SK-N-SH (cell line): ENCODE data around the gene NDRG2. TPM values are rescaled to one million over a fixed set of nuclear protein-coding genes. Genes with fewer than 3 reads are reported as not detected.

Source experiments
- CTCF ChIA-PET: fragments of 300-600, 350-600 bp; formaldehyde crosslinking; extraction: SDS; loops from one replicate; lab custom pipeline; 2021; lab: Yijun Ruan, JAX
- POLR2A ChIA-PET: fragments of 350-600 bp; sonication (Branson Sonifier 250); formaldehyde crosslinking; extraction: SDS; loops from one replicate; lab custom pipeline; 2020; ENCODE audit warnings: antibody characterized with exemption, inconsistent platforms; lab: Yijun Ruan, JAX
- DNase-seq: peaks from one replicate; pipeline ENCODE4 v3.0.0; 2012
- H2AFZ ChIP-seq: fragments of 200-600 bp; sonication (generic); 2 replicates; pipeline ENCODE4 v1.8.1; 2016; ENCODE audit warnings: antibody characterized with exemption, mild to moderate bottlenecking, low read depth
- H3F3A ChIP-seq: fragments of 200-600 bp; sonication (generic); replicated peaks from 2 replicates; pipeline ENCODE3; 2016; ENCODE audit warnings: antibody characterized with exemption, mild to moderate bottlenecking; ENCODE audit not compliant: insufficient read depth
- H3K27ac ChIP-seq, 2 experiments: fragments of 200-500 bp in 1 of 2; fragments of 200-600 bp in 1 of 2; sonication (Bioruptor generic) in 1 of 2; sonication (generic), shearing (Covaris generic) in 1 of 2; 2 replicates each; pipeline versions ENCODE4 v1.5.1 to v1.6.1; 2014 to 2016; ENCODE audit warnings: low read depth in 2 of 2, inconsistent platforms in 1 of 2, low read length in 1 of 2, mild to moderate bottlenecking in 1 of 2, mixed read lengths in 1 of 2
- H3K27me3 ChIP-seq: fragments of 200-600 bp; sonication (generic), shearing (Covaris generic); 2 replicates; pipeline ENCODE4 v1.6.1; 2016; ENCODE audit warnings: mixed run types; ENCODE audit not compliant: insufficient read depth
- H3K36me3 ChIP-seq, 2 experiments: fragments of 200-500 bp in 1 of 2; fragments of 200-600 bp in 1 of 2; sonication (Bioruptor generic) in 1 of 2; sonication (generic) in 1 of 2; replicated peaks in 1 of 2; 2 replicates each; pipeline versions ENCODE3 to v1.5.1; 2014 to 2016; ENCODE audit warnings: low read length in 1 of 2, mild to moderate bottlenecking in 1 of 2; ENCODE audit not compliant: insufficient read depth in 2 of 2, control insufficient read depth in 1 of 2
- H3K4me1 ChIP-seq, 2 experiments: fragments of 200-500 bp in 1 of 2; fragments of 200-600 bp in 1 of 2; sonication (Bioruptor generic) in 1 of 2; sonication (generic), shearing (Covaris generic) in 1 of 2; 2 replicates each; pipeline versions ENCODE4 v1.5.1 to v1.6.1; 2014 to 2016; ENCODE audit warnings: low read depth in 1 of 2, low read length in 1 of 2, mixed run types in 1 of 2; ENCODE audit not compliant: insufficient read depth in 2 of 2, control insufficient read depth in 1 of 2
- H3K4me2 ChIP-seq: fragments of 200-600 bp; sonication (generic), shearing (Covaris generic); 2 replicates; pipeline ENCODE4 v1.6.1; 2017; ENCODE audit warnings: mixed run types
- H3K4me3 ChIP-seq, 2 experiments: fragments of 200-500 bp in 1 of 2; fragments of 200-600 bp in 1 of 2; sonication (Bioruptor generic) in 1 of 2; sonication (generic), shearing (Covaris generic) in 1 of 2; 2 replicates each; pipeline versions ENCODE4 v1.5.1 to v1.8.1; 2014 to 2016; ENCODE audit warnings: low read depth in 2 of 2, inconsistent platforms in 1 of 2, low read length in 1 of 2, mild to moderate bottlenecking in 1 of 2, mixed read lengths in 1 of 2, moderate library complexity in 1 of 2
- H3K79me2 ChIP-seq: fragments of 200-600 bp; sonication (generic); 2 replicates; pipeline ENCODE4 v1.8.1; 2017; ENCODE audit warnings: mild to moderate bottlenecking; ENCODE audit not compliant: insufficient read depth
- H3K9ac ChIP-seq: fragments of 200-600 bp; sonication (generic); 2 replicates; pipeline ENCODE4 v1.6.1; 2017; ENCODE audit warnings: mixed run types
- H3K9me2 ChIP-seq: fragments of 200-600 bp; sonication (generic); 2 replicates; pipeline ENCODE4 v1.6.1; 2017; ENCODE audit warnings: mixed run types
- H3K9me3 ChIP-seq: fragments of 200-600 bp; sonication (generic); 2 replicates; pipeline ENCODE4 v1.6.1; 2017; ENCODE audit warnings: mixed run types, mild to moderate bottlenecking, moderate library complexity
- H4K20me1 ChIP-seq: fragments of 200-600 bp; sonication (generic); 2 replicates; pipeline ENCODE4 v1.6.1; 2017; ENCODE audit warnings: mild to moderate bottlenecking, mixed run types; ENCODE audit not compliant: insufficient read depth
- ELF1 ChIP-seq: IDR thresholded peaks from 2 replicates; pipeline ENCODE4 v1.4.0; 2012
- EP300 ChIP-seq, 2 experiments: IDR thresholded peaks; 2 replicates each; pipeline versions ENCODE4 v1.4.0 to v1.6.1; 2012; ENCODE audit warnings: borderline replicate concordance in 1 of 2, low read depth in 1 of 2, low read length in 1 of 2
- FOSL2 ChIP-seq: IDR thresholded peaks from 2 replicates; pipeline ENCODE4 v1.4.0; 2012; ENCODE audit warnings: low read depth, mild to moderate bottlenecking, moderate library complexity, borderline replicate concordance
- FOXJ3 ChIP-seq: sonication (generic); formaldehyde crosslinking; IDR thresholded peaks from 2 replicates; pipeline ENCODE4 v1.5.1; 2020; ENCODE audit warnings: mild to moderate bottlenecking, missing genetic modification reagents
- FOXM1 ChIP-seq: IDR thresholded peaks from 2 replicates; pipeline ENCODE4 v1.4.0; 2012; ENCODE audit warnings: low read depth, mild to moderate bottlenecking
- GABPA ChIP-seq: IDR thresholded peaks from 2 replicates; pipeline ENCODE4 v1.4.0; 2012; ENCODE audit warnings: low read depth, mild to moderate bottlenecking
- GATA2 ChIP-seq: sonication (generic); formaldehyde crosslinking; IDR thresholded peaks from 2 replicates; pipeline ENCODE4 v1.5.0; 2020; ENCODE audit warnings: mild to moderate bottlenecking, missing genetic modification reagents
- JUND ChIP-seq: IDR thresholded peaks from 2 replicates; pipeline ENCODE4 v1.4.0; 2012
- MEF2A ChIP-seq: IDR thresholded peaks from 2 replicates; pipeline ENCODE4 v1.4.0; 2012; ENCODE audit warnings: low read depth, borderline replicate concordance
- MXI1 ChIP-seq: IDR thresholded peaks from 2 replicates; pipeline ENCODE4 v1.6.1; 2012; ENCODE audit warnings: mild to moderate bottlenecking, low read depth, low read length, improper control_type of control experiment
- NFIC ChIP-seq: IDR thresholded peaks from 2 replicates; pipeline ENCODE4 v1.4.0; 2012; ENCODE audit warnings: borderline replicate concordance
- POLR2AphosphoS5 ChIP-seq: IDR thresholded peaks from 2 replicates; pipeline ENCODE4 v1.6.1; 2012; ENCODE audit warnings: low read depth, low read length
- RAD21 ChIP-seq: IDR thresholded peaks from 2 replicates; pipeline ENCODE4 v1.6.1; 2012; ENCODE audit warnings: mild to moderate bottlenecking, low read length
- RFX5 ChIP-seq: IDR thresholded peaks from 2 replicates; pipeline ENCODE4 v1.6.1; 2012; ENCODE audit warnings: mild to moderate bottlenecking, improper control_type of control experiment, low read length
- SIN3A ChIP-seq: IDR thresholded peaks from 2 replicates; pipeline ENCODE4 v1.6.1; 2012; ENCODE audit warnings: low read depth, mild to moderate bottlenecking, low read length, moderate library complexity, borderline replicate concordance
- TCF12 ChIP-seq: IDR thresholded peaks from 2 replicates; pipeline ENCODE4 v1.4.0; 2012
- YY1 ChIP-seq: IDR thresholded peaks from 2 replicates; pipeline ENCODE4 v1.4.0; 2012; ENCODE audit warnings: low read depth, mild to moderate bottlenecking
- WGBS: methylation state at CpG from one replicate; pipeline ENCODE4 v1.1.6; 2017; ENCODE audit warnings: low lambda C conversion rate; 5-methylcytosine and 5-hydroxymethylcytosine counted together
- polyA plus RNA-seq, 3 experiments: library from polyadenylated mRNA; depleted of rRNA; stranded (reverse); fragments of >200 nt; gene quantifications; 2 replicates each; pipeline ENCODE4 v1.2.3, GENCODE V29; 2012
- TF ChIP-seq, protein P1 (sequence below): IDR thresholded peaks from 2 replicates; pipeline ENCODE4; 2012
- TF ChIP-seq, protein P2 (sequence below): fragments of 150-350 bp; IDR thresholded peaks from 2 replicates; pipeline ENCODE4 v1.6.1; 2016; ENCODE audit warnings: mild to moderate bottlenecking, low read depth, low read length
- TF ChIP-seq, protein P3 (sequence below): fragments of 200-600 bp; sonication (generic); IDR thresholded peaks from 2 replicates; pipeline ENCODE4 v1.6.1; 2017; ENCODE audit warnings: antibody characterized with exemption, mild to moderate bottlenecking, moderate library complexity

The NDRG2 gene
- polyA plus RNA-seq, 1 of the 3 experiments (the other 2 are of a cell fraction): 15.8 TPM

DNA sequence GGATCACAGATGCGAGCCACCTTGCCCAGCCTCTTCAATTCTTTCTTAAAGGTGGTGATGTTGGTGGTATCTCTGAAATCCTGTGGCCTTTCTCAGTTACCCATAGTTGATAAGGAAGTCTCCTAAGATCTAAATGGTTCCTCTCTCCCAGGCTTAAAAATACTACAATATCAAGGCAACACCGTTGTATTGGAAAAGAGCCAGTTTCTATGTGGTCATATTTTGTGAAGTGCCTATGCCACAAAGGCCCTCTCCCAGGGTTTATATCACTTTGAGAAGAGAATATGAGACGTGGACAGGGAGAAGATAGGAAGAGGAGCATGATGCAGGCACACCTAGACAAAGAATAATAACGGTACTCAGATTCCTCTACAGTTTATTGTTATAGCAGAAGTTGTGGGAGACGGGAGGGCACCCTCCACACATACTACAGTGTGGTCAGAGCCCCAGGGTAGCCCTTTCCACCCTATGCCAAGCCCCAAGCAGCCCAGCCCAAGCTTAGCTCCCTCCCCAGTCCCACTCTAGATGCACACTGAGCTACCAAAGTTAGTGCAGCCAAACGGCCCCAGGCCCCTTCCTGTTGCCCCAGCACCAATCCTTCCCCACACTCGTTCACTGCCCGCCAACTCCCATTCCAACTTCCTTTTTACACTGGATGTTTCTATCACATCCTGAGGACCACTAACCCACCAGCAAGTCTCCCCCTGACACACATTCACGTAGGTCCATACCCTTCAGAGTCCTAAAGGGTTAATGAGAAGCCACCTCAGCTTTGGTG is 8.3 kb downstream of the NDRG2 start:
- Histone ChIP-seq H3K27me3 (peaks cover 10% of the 10 kb centered on the region), H3K9me2 (no peaks in the 10 kb centered on the region)
- TF ChIP-seq RFX5 (no peak), YY1 (no peak), TCF12 (no peak), MXI1 (no peak), NFIC (no peak), GATA2 (CRISPR knock-in tag) (no peak), RAD21 (no peak), JUND (no peak), ELF1 (no peak), SIN3A (no peak), FOXM1 (no peak), FOXJ3 (no peak), MEF2A (no peak), POLR2AphosphoS5 (no peak), EP300 (IDR thresholded peaks at IDR 0.05; ENCODE audit: borderline replicate concordance in 1 of 2, low read depth in 1 of 2, low read length in 1 of 2) (no peak), FOSL2 (no peak), GABPA (no peak)
- TF ChIP-seq, protein P1, sequence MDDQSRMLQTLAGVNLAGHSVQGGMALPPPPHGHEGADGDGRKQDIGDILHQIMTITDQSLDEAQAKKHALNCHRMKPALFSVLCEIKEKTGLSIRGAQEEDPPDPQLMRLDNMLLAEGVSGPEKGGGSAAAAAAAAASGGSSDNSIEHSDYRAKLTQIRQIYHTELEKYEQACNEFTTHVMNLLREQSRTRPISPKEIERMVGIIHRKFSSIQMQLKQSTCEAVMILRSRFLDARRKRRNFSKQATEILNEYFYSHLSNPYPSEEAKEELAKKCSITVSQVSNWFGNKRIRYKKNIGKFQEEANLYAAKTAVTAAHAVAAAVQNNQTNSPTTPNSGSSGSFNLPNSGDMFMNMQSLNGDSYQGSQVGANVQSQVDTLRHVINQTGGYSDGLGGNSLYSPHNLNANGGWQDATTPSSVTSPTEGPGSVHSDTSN: no peak
- TF ChIP-seq, protein P2, sequence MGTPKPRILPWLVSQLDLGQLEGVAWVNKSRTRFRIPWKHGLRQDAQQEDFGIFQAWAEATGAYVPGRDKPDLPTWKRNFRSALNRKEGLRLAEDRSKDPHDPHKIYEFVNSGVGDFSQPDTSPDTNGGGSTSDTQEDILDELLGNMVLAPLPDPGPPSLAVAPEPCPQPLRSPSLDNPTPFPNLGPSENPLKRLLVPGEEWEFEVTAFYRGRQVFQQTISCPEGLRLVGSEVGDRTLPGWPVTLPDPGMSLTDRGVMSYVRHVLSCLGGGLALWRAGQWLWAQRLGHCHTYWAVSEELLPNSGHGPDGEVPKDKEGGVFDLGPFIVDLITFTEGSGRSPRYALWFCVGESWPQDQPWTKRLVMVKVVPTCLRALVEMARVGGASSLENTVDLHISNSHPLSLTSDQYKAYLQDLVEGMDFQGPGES: no peak
- TF ChIP-seq, protein P3, sequence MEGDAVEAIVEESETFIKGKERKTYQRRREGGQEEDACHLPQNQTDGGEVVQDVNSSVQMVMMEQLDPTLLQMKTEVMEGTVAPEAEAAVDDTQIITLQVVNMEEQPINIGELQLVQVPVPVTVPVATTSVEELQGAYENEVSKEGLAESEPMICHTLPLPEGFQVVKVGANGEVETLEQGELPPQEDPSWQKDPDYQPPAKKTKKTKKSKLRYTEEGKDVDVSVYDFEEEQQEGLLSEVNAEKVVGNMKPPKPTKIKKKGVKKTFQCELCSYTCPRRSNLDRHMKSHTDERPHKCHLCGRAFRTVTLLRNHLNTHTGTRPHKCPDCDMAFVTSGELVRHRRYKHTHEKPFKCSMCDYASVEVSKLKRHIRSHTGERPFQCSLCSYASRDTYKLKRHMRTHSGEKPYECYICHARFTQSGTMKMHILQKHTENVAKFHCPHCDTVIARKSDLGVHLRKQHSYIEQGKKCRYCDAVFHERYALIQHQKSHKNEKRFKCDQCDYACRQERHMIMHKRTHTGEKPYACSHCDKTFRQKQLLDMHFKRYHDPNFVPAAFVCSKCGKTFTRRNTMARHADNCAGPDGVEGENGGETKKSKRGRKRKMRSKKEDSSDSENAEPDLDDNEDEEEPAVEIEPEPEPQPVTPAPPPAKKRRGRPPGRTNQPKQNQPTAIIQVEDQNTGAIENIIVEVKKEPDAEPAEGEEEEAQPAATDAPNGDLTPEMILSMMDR: no peak
- TF ChIP-seq, all 33 proteins: peak for 0
- Histone ChIP-seq H3K27ac (no peak overlapping the region), H3K9ac (no peak overlapping the region), H2AFZ (no peak overlapping the region), H3K9me3 (no peaks in the 10 kb centered on the region), H3K4me3 (no peak overlapping the region), H3K36me3 (no peaks in the 10 kb centered on the region), H3K79me2 (no peaks in the 10 kb centered on the region), H4K20me1 (no peaks in the 10 kb centered on the region), H3K4me2 (no peak overlapping the region), H3F3A (no peaks in the 10 kb centered on the region), H3K4me1 (no peaks in the 10 kb centered on the region; a peak in 1 of 4 replicates)
- WGBS: 71% methylated on average over 9 of the region's 9 CpGs
- DNase-seq: no peak
- POLR2A ChIA-PET: interaction anchor here (0.6 to 2.1 kb wide), 3 partner anchors 7 to 88 kb away, joined by 3 to 11 read pairs (median 4); partner anchors contain the start of gene NDRG2
- CTCF ChIA-PET: interaction anchor here (0.8 to 18.2 kb wide), 11 partner anchors 9 to 119 kb away, joined by 3 to 555 read pairs (median 43); partner anchors contain the start of genes ARHGEF40, RNASE13, RNASE7 and TMEM253
